GM12891 (cell line): ENCODE measurements around the gene PIAS1.

Source experiments
- DNase-seq: peaks from one replicate; pipeline ENCODE4 v3.0.0; 2011; ENCODE audit warnings: low spot score; ENCODE audit not compliant: insufficient read length
- FAIRE-seq: peaks from 2 replicates; lab custom pipeline; 2011; peaks lifted over from hg19 to GRCh38; lab: Jason Lieb, UNC
- PAX5 ChIP-seq: IDR thresholded peaks from 2 replicates; pipeline ENCODE4 v1.6.1; 2011; ENCODE audit warnings: low read length, moderate library complexity, mild to moderate bottlenecking; ENCODE audit not compliant: insufficient read depth, severe bottlenecking
- POLR2A ChIP-seq: IDR thresholded peaks from 2 replicates; pipeline ENCODE4 v1.6.1; 2011; ENCODE audit warnings: low read depth, low read length, control low read depth
- POLR2AphosphoS5 ChIP-seq: IDR thresholded peaks from 2 replicates; pipeline ENCODE4 v1.6.1; 2011; ENCODE audit warnings: low read depth, low read length, control low read depth
- POU2F2 ChIP-seq: IDR thresholded peaks from 2 replicates; pipeline ENCODE4 v1.6.1; 2011; ENCODE audit warnings: low read depth, mild to moderate bottlenecking, control low read depth, low read length, moderate library complexity
- SPI1 ChIP-seq: IDR thresholded peaks from 2 replicates; pipeline ENCODE4 v1.6.1; 2011; ENCODE audit warnings: low read depth, low read length, control low read depth
- TAF1 ChIP-seq: IDR thresholded peaks from 2 replicates; pipeline ENCODE4 v1.6.1; 2011; ENCODE audit warnings: low read depth, low read length, control low read depth

The PIAS1 gene

DNA sequence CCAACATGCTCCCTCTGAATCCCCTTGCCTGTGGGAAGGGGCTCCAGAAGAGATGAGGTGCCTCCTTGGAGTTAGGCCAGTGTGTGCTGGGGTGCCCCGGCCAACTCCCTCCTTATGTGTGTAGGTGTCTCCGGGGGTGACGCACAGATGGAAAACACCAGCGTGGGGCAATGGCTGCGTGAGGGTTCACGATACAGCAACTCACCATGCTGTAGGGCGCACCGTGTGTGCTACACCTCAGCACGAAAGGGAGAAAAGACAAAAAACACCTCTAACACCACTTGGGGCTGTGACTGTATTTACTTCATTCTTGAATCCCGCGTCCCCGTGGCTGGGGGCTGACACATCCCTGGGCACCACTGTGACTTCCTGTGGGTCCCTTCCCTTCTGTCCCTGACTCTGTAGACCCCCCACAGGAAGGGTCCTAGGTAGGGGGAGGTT lies 152.6 kb downstream of the PIAS1 start:
- FAIRE-seq: no peak
- TF ChIP-seq SPI1 (no peak), TAF1 (no peak), POLR2AphosphoS5 (no peak), PAX5 (no peak), POU2F2 (no peak), POLR2A (no peak)

DNA sequence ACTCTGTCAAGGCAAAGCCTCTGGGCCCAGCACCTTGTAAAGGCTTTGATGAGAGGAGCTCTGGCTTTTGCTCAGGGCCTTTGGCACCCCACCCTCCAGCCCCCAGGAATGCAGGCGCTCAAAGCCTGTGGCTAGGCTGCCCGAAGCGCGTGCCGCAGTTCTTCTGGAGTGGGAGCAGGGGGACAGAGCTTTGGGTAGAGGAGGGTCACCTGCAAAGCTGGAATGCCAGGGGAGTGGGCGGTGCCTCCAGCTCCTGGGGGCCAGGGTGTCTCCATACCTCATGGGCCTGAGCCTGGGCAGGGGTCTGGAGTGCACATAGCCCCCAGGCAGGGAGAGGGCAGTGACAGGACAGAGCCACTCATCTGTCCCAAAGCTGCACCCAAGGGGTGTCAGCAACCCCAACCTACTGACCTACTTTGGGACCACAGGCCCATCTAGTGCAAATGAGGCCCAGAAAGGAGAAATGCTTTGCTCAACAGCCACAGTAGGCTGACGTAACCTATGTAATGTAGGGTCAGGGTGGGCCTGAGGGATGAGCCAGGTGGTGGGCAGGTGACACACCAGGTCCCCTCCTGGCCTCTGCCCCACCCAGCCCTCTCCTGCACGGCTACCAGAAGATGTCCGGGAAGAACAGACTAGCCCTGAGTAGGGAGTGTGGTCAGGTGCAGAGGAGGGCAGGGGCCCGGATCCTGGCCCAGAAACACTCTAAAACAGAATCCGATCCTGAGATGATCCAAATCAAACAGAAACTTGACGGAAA lies 153.2 kb downstream of the PIAS1 start:
- no peak for DNase-seq
- TF ChIP-seq POLR2A (no peak), TAF1 (no peak)
- no peak for FAIRE-seq

More for the DNA sequence above, 152.6 kb downstream of the PIAS1 start:
- no peak for DNase-seq

DNA sequence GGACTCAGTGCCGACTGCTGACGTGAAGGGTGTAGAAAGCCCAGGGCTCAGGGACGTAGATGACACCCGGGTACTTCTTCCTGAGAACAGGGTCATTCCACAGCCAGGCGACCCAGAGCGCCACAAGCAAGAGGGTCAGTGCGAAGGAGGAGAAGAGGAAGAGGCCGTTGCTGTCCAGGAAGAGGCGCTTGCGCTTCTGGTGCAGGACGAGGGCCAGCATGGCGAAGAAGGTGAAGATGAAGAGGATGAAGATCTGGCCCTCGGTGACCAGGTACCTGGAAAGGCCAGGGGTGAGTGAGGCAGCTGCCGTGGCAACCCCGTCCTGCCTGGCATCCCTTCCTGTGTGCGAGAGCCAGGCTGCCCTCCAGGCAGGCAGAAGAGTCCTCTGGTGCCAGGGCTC lies 154.0 kb downstream of the PIAS1 start:
- DNase-seq (no peak), FAIRE-seq (no peak)
- no peak for TF ChIP-seq PAX5
- no peak for TF ChIP-seq TAF1
- TF ChIP-seq POLR2AphosphoS5: no peak

DNA sequence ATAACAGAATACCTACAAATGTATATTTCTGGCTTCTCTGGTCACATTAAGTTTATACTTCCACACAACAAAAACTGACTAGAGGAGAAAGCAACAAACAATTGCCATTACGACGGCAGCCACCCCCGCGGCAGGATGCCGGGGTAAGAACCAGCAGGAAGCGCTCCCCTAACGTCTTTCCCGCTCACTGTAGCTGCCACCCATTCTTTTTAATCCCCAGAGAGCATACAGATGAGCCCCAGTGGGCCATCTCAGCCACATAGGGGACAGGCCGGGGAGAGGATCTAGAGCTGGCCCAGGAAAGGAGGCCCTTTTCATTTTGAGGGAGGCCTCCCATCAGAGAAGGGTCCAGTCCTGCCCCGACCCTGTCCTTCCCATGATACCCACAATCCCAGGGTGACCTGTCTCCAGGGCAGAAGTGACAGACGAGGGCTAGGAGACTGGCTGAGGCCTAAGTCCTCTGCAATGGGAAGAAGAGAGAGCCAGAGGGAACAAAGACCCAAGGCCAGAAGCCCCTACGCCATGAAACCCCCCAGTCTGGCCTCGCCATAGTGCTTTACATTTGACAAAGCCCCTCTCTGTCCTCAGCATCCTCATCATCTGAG lies 154.6 kb downstream of the PIAS1 start:
- peak; percentile 85 for FAIRE-seq
- DNase-seq: no peak
- TF ChIP-seq POU2F2 (no peak), POLR2AphosphoS5 (no peak), SPI1 (no peak), PAX5 (no peak), POLR2A (no peak), TAF1 (no peak)

DNA sequence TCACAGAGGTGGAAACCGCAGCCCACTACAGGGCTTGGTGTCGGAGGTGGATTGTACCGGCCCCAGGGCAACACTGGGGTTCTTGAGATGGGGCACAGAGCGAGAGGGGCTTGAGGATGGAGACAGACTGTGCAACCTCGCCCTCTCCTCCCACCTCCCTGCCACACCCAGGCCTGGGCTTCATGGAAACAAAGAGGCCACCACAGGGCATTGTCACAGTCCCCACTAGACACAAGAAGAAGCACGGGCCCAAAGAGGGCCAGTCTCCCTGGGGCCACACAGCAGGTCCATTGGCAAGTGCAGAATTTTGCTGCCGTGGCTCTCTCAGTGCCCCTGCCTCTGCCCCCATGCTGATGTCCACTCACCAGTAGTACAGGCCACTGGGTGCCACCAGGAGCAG lies 155.2 kb downstream of the PIAS1 start:
- DNase-seq (no peak), FAIRE-seq (no peak)
- TF ChIP-seq TAF1: no peak
- TF ChIP-seq POLR2AphosphoS5: no peak
- no peak for TF ChIP-seq PAX5
- no peak for TF ChIP-seq SPI1
- TF ChIP-seq POLR2A: no peak

DNA sequence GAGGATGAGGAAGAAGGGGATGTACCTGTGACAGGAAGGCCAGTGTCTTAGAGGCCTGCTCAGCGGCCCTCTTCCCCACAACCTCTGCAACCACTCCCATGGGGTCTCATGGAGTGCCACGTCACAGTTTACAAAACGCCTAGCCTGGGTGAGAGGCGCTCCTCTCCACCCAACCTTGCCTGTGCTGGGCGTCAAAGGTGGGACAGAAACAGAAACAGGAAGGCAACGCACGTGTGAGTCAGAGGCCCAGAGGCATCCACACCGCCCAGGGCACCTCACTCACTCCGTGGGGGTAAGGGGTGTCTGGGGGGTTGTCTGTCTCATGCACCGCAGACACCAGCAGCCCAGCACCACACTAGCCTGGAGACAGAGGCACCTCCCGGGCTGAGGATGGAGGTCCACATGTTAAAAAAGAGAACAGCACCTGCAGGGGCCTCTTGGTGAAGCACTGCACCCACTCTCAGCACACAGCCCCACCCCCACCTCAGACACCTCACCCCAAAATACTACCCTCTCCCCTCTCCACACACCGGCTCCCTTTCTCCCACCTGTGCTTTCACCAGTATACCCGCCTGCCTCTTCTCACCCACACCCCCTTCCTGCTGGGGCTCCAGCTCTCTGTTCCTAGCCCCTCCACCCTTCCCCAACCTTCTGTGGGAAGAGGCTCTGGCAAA lies 155.8 kb downstream of the PIAS1 start:
- TF ChIP-seq TAF1 (no peak), PAX5 (no peak), POLR2AphosphoS5 (no peak), SPI1 (peak; percentile 52), POU2F2 (no peak), POLR2A (no peak)
- no peak for DNase-seq
- peak; percentile 92 for FAIRE-seq

DNA sequence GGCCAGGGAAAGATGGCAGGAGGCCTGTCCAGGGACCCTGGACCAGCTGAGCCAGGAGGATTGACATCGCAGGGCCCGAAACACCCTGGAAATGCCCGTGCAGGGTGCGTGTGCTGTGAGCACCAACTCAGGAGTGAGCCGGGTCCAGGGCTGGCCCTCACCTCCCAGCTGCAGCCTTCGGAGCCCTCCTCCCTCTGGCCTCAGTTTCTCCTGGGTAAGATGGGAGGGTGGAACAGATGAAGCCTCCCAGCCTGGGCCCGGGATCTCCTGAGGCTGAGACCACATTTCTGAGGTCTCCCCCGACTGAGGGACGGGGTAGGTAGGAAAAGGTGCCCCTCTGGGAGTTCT lies 156.3 kb downstream of the PIAS1 start:
- peak; percentile 20 for FAIRE-seq
- TF ChIP-seq POLR2A (no peak), POLR2AphosphoS5 (no peak), SPI1 (no peak), POU2F2 (no peak), PAX5 (no peak)

DNA sequence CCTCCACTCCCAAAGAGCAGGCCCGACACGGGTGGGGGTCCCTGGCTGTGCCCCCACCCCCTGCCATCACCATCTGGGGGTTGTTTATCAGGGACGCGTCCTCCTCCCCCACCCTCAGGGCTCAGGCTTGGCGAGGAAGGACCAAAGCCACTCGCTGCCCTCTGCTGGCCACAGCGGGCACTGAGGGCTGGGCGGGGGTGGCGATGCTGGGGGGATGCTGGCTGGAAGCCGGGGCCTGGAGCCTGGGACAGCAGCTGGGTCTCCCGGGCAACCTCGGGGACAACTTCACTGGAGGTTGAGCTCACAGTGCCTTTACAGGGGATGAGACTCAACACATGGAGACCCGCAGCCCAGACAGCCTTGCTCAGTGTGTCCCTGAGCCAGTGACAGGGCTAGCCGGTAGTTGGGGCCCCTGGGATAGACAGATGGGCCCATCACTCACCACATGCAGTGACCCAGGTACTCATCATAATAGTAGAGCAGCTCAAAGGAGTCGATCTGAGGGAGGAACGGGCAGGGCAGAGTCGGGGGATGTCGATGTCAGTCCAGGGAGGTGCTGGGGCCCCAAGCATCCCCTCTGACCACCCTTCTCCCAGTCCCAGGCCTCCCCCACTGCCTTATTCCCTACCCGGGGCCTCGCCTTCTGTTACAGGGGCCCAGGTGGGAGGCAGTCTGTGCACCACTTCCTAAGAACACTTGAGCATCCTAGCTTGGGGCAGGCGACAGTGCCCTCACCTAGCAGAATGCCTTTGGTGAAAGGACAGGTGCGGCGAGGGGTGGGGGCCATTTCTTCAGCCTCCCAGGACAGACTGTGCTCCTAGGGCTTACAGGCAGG lies 156.9 kb downstream of the PIAS1 start:
- DNase-seq: no peak
- TF ChIP-seq SPI1 (no peak), TAF1 (no peak), PAX5 (no peak), POLR2AphosphoS5 (0 out of 2 replicates have a peak, but pooled peaks have one; percentile 35)
- peak; percentile 75 for FAIRE-seq

More for the DNA sequence above, 156.3 kb downstream of the PIAS1 start:
- DNase-seq: no peak
